ENCODE data around the gene LCN9.

DNA sequence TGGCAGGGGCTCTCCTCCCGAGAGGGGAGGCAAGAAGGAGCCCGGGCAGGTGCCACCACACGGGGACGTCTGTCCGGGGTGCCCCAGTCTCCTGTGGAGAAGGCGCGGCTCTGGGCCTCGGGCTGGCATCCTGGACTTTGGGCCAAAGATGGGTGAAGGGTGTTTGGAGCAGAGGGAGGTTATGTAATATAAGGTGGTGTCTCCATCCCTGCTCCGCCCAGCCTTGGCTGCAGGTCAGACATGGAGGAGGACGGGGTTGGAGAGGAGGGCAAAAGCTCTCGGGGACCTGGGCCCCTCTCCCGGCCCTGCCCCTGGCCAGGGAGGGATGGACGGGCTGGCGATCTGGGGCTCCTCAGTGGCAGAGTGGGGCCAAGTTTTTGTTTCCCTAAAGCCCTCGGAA lies 37.4 kb downstream of the LCN9 start:
- no peak for TF ChIP-seq POLR2A (IDR thresholded peaks at IDR 0.05)
- TF ChIP-seq, protein P1, sequence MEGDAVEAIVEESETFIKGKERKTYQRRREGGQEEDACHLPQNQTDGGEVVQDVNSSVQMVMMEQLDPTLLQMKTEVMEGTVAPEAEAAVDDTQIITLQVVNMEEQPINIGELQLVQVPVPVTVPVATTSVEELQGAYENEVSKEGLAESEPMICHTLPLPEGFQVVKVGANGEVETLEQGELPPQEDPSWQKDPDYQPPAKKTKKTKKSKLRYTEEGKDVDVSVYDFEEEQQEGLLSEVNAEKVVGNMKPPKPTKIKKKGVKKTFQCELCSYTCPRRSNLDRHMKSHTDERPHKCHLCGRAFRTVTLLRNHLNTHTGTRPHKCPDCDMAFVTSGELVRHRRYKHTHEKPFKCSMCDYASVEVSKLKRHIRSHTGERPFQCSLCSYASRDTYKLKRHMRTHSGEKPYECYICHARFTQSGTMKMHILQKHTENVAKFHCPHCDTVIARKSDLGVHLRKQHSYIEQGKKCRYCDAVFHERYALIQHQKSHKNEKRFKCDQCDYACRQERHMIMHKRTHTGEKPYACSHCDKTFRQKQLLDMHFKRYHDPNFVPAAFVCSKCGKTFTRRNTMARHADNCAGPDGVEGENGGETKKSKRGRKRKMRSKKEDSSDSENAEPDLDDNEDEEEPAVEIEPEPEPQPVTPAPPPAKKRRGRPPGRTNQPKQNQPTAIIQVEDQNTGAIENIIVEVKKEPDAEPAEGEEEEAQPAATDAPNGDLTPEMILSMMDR (IDR thresholded peaks at IDR 0.05) = no peak

All from thyroid gland (tissue), 4 donors.